CD4-positive, alpha-beta memory T cell (primary cell): ENCODE measurements around the gene TBC1D2. TPM values are rescaled to one million over a fixed set of nuclear protein-coding genes. Genes with fewer than 3 reads are reported as not detected.
A peak's percentile ranks its signal among the peaks of the same experiment; 100 is the strongest.

Experiments
- CTCF ChIA-PET: fragments of 350-600 bp; sonication (Branson Sonifier 250); formaldehyde crosslinking; loops from one replicate; lab custom pipeline; 2021; ENCODE audit warnings: inconsistent platforms; ENCODE audit not compliant: partially characterized antibody; lab: Charles Lee
- POLR2A ChIA-PET: fragments of 350-600 bp; sonication (Branson Sonifier 250); formaldehyde crosslinking; loops from one replicate; lab custom pipeline; 2021; ENCODE audit not compliant: partially characterized antibody; lab: Charles Lee
- DNase-seq, 5 donors: peaks; one replicate each; pipeline versions ENCODE4 v3.0.0 to v3.0.0-alpha.2; 2020 to 2022; ENCODE audit warnings: mixed read lengths in 1 of 5
- H3K27ac ChIP-seq: one replicate; pipeline ENCODE4 v1.7.0; 2013; ENCODE audit warnings: low read depth, low read length
- H3K27me3 ChIP-seq: 2 replicates; pipeline ENCODE4 v1.7.0; 2013; ENCODE audit warnings: mild to moderate bottlenecking, low read length, moderate library complexity; ENCODE audit not compliant: insufficient read depth
- H3K36me3 ChIP-seq: 2 replicates; pipeline ENCODE4 v1.7.0; 2013; ENCODE audit warnings: mild to moderate bottlenecking, low read length, moderate library complexity; ENCODE audit not compliant: insufficient read depth
- H3K4me1 ChIP-seq: 2 replicates; pipeline ENCODE4 v1.7.0; 2013; ENCODE audit warnings: mild to moderate bottlenecking, low read length, moderate library complexity; ENCODE audit not compliant: insufficient read depth
- H3K4me3 ChIP-seq, 2 donors: one replicate each; pipeline ENCODE4 v1.7.0; 2013; ENCODE audit warnings: low read length in 2 of 2, mild to moderate bottlenecking in 1 of 2
- H3K9me3 ChIP-seq, 2 donors: one replicate each; pipeline ENCODE4 v1.7.0; 2013; ENCODE audit warnings: low read length in 2 of 2, control low read depth in 1 of 2; ENCODE audit not compliant: control insufficient read depth in 1 of 2
- H3K27ac Mint-ChIP-seq, 7 donors: one replicate each; pipeline ENCODE4 v1.8.0; 2020 to 2021; ENCODE audit warnings: mixed read lengths in 7 of 7, mild to moderate bottlenecking in 6 of 7, inconsistent platforms in 3 of 7, moderate library complexity in 3 of 7
- H3K27me3 Mint-ChIP-seq, 2 donors: one replicate each; pipeline ENCODE4 v1.8.0; 2020 to 2021; ENCODE audit warnings: mixed read lengths in 2 of 2
- H3K36me3 Mint-ChIP-seq, 2 donors: one replicate each; pipeline ENCODE4 v1.8.0; 2020 to 2021; ENCODE audit warnings: mixed read lengths in 2 of 2, inconsistent platforms in 1 of 2, mild to moderate bottlenecking in 1 of 2
- H3K4me1 Mint-ChIP-seq, 4 donors: one replicate each; pipeline ENCODE4 v1.8.0; 2020 to 2021; ENCODE audit warnings: mixed read lengths in 4 of 4, mild to moderate bottlenecking in 1 of 4
- H3K4me3 Mint-ChIP-seq, 8 donors: one replicate each; pipeline ENCODE4 v1.8.0; 2020 to 2021; ENCODE audit warnings: mixed read lengths in 8 of 8, mild to moderate bottlenecking in 7 of 8, moderate library complexity in 6 of 8, inconsistent platforms in 3 of 8
- H3K9me3 Mint-ChIP-seq, 8 donors: one replicate each; pipeline ENCODE4 v1.8.0; 2020 to 2021; ENCODE audit warnings: mixed read lengths in 8 of 8, mild to moderate bottlenecking in 5 of 8, inconsistent platforms in 3 of 8, moderate library complexity in 1 of 8
- intact Hi-C: fragments of 100-400 bp; cut with micrococcal nuclease; formaldehyde crosslinking; loops from one replicate; pipeline ENCODE4 v1.15.1; 2023
- polyA plus RNA-seq, 2 donors: library from polyadenylated mRNA; unstranded; fragments of 300-500 nt; fragmentation: Illumina TruSeq; gene quantifications; one replicate each; pipeline ENCODE4 v1.2.3, GENCODE V29; 2021
- total RNA-seq, 2 experiments: library from RNA; stranded (reverse); gene quantifications; one replicate each; pipeline ENCODE4 v1.2.3, GENCODE V29; 2021

The TBC1D2 gene
- total and polyA plus RNA-seq, 4 experiments from 2014 or later = 2.1 to 11.4 (median 11.1) TPM

DNA sequence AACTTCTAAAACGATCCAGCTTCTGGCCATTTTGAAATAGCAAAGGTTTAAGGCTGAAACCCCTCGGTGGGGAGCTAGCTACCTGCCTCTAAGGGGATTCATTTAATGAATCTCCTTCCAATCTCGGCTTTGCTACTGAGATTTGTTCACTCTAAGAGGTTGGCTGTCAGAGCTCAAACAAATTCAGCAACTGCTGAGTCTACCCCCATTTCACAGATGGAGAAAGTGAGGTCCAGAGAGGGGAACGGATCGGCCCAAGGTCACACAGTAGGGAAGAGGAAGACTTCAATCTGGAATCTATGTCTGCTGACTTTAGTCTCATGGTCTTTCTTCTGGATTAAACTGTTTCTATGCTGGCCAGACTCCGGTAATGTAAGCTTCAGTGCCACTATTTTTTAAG lies 66.0 kb downstream of the TBC1D2 start:
- H3K4me1 ChIP-seq = peaks cover 51% of the 10 kb centered on the region
- intact Hi-C loops = no loop called here
- H3K4me1 Mint-ChIP-seq = peaks cover 24 to 68% (median 51%) of the 10 kb centered on the region in 4 donors
- no peaks in the 10 kb centered on the region for H3K9me3 Mint-ChIP-seq
- no peak for DNase-seq
- H3K27ac Mint-ChIP-seq = peak overlapping the region; percentile 29 to 81 (median 58)
- no peak overlapping the region for H3K27ac ChIP-seq
- no peaks in the 10 kb centered on the region for H3K27me3 Mint-ChIP-seq
- CTCF ChIA-PET = interaction anchor here (0.8 to 2.4 kb wide), 3 partner anchors 16 to 132 kb away, joined by 3 to 8 read pairs (median 6); partner anchors contain the start of gene TRIM14
- POLR2A ChIA-PET = interaction anchor here (2.4 kb wide), 1 partner anchor 66 kb away, joined by 8 read pairs; the partner anchor contains the start of gene TBC1D2
- no peaks in the 10 kb centered on the region for H3K9me3 ChIP-seq
- peaks cover 0 to 8% of the 10 kb centered on the region in 2 donors for H3K36me3 Mint-ChIP-seq
- peak overlapping the region in 3 of 8 donors; percentile 49 to 64 (median 56) for H3K4me3 Mint-ChIP-seq
- H3K27me3 ChIP-seq = no peaks in the 10 kb centered on the region
- H3K36me3 ChIP-seq = no peaks in the 10 kb centered on the region
- H3K4me3 ChIP-seq = no peak overlapping the region

DNA sequence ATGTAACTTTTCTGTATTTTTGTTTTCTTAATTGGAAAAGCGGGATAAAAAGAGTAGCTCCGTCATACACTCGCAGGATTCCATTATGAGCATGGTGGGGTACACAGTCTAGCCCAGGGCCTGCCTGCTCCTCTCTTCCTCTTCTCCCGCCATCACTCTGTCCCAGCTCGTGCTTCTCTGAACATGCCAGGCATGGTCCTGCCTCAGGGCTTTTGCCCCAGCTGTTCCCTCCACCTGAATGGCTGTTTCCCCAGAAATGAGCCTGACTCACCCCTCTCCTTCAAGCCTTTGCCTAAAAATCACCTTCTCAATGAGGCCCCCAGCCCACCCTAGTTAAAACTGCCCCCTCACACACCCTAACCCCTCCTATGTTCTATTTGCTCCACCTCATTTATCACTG lies 67.5 kb downstream of the TBC1D2 start:
- Histone ChIP-seq H3K36me3 (no peaks in the 10 kb centered on the region), H3K27me3 (no peaks in the 10 kb centered on the region), H3K4me1 (peaks cover 42% of the 10 kb centered on the region), H3K27ac (no peak overlapping the region), H3K9me3 (no peaks in the 10 kb centered on the region), H3K4me3 (no peak overlapping the region)
- Mint-ChIP-seq H3K9me3 (no peaks in the 10 kb centered on the region), H3K27ac (peak overlapping the region in 1 of 7 donors; percentile 63), H3K27me3 (no peaks in the 10 kb centered on the region), H3K36me3 (peaks cover 0 to 4% of the 10 kb centered on the region in 2 donors), H3K4me3 (peak overlapping the region in 1 of 8 donors; percentile 41), H3K4me1 (peaks cover 22 to 65% (median 45%) of the 10 kb centered on the region in 4 donors)
- intact Hi-C loops = no loop called here
- no peak for DNase-seq
- ChIA-PET POLR2A (interaction anchor here (0.8 to 2.4 kb wide), 2 partner anchors 18 to 68 kb away, joined by 3 to 8 read pairs; partner anchors contain the start of gene TBC1D2), CTCF (interaction anchor here (0.8 to 2.4 kb wide), 4 partner anchors 16 to 76 kb away, joined by 3 to 8 read pairs (median 4); partner anchors contain the start of gene TRIM14)

DNA sequence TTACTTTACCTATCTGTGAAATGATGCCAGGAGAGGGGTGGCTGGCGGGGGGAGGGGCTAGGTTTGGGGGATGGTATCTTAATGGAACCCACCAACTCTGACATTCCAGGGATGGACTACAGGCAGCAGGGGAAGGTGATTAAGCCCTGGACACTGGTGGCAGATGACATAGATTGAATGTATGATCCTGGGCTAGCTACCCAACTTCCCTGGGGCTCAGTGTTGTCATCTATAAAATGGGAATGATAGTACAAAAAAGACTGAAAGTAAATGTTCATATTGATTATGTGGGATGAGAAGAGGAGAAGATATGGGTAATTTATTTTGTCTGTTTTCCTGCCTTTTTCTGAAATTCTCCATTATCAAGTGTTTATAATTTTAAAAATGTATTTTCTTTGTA lies 69.2 kb downstream of the TBC1D2 start:
- Mint-ChIP-seq H3K4me1 (peaks cover 27 to 74% (median 51%) of the 10 kb centered on the region in 4 donors), H3K36me3 (peaks cover 4 to 7% of the 10 kb centered on the region in 2 donors), H3K27me3 (no peaks in the 10 kb centered on the region), H3K27ac (no peak overlapping the region), H3K4me3 (no peak overlapping the region), H3K9me3 (no peaks in the 10 kb centered on the region)
- Histone ChIP-seq H3K4me1 (peaks cover 35% of the 10 kb centered on the region), H3K36me3 (no peaks in the 10 kb centered on the region), H3K27ac (no peak overlapping the region), H3K27me3 (no peaks in the 10 kb centered on the region), H3K9me3 (no peaks in the 10 kb centered on the region), H3K4me3 (no peak overlapping the region)
- no peak for DNase-seq
- intact Hi-C loops = no loop called here
- POLR2A ChIA-PET = no interaction called here
- CTCF ChIA-PET = interaction anchor here (1.4 kb wide), 1 partner anchor 19 kb away, joined by 3 read pairs; no protein-coding TSS in a partner anchor

DNA sequence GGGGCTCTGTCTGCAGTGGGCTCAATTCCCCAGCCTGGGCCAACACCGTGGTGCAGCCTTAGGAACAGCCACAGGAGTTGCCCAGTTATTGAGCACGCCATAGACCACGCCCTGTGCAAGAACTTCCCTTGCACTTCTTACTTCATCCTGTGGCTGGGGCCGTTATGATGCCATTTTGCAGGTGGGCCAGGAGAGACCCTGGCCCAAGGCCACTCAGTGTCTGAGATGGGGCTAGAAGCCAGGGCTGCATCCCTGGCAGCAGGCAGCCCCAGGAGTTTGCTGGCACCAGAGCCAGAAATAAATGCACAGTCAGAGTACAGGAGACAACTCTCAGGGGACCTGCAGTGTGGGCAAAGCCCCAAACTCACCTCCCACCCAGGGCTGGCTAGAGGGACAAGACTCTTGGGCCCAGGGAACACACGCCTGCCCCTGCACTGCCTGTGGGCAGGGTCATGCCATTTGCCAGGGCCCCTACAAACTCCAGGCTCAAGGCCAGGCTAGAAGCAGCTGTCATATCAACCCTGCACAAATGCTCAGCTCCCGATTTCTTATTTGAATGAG lies 69.8 kb downstream of the TBC1D2 start:
- DNase-seq = no peak
- H3K36me3 Mint-ChIP-seq = peaks cover 4 to 7% of the 10 kb centered on the region in 2 donors
- POLR2A ChIA-PET = no interaction called here
- no peaks in the 10 kb centered on the region for H3K36me3 ChIP-seq
- H3K27ac ChIP-seq = no peak overlapping the region
- peak overlapping the region in 1 of 8 donors; percentile 25 for H3K4me3 Mint-ChIP-seq
- CTCF ChIA-PET = interaction anchor here (1.2 kb wide), 1 partner anchor 11 kb away, joined by 3 read pairs; no protein-coding TSS in a partner anchor
- H3K27me3 ChIP-seq = no peaks in the 10 kb centered on the region
- peaks cover 33% of the 10 kb centered on the region for H3K4me1 ChIP-seq
- no peaks in the 10 kb centered on the region for H3K27me3 Mint-ChIP-seq
- no peaks in the 10 kb centered on the region for H3K9me3 ChIP-seq
- H3K4me3 ChIP-seq = no peak overlapping the region
- peaks cover 27 to 74% (median 50%) of the 10 kb centered on the region in 4 donors for H3K4me1 Mint-ChIP-seq
- no peaks in the 10 kb centered on the region for H3K9me3 Mint-ChIP-seq
- intact Hi-C loops = no loop called here
- H3K27ac Mint-ChIP-seq = peak overlapping the region in 1 of 7 donors; percentile 25

DNA sequence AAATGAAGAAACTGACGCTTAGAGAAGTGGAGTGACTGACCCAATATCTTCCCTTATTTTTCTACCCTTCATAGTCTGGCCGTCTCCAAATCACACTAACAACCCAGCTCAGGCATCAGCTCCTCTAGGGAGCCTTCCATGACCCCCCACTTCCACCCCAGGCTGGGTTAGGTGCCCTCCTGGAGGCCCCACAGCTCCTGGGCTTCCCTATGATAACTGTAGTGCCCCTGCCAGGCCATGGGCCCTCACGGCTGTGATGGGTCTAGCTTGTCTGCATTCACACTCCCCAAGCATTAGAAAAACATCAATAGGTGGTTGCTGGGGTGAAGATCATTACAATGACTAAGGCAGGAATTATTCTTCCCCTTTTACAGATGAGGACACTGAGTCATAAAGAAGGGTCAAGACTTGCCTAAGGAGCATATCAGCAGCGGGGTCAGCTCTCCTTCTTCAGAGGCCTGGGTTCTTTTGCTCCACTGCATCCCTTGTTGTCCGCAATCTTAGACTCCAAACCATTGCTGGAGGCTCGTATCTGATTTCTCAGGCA lies 70.4 kb downstream of the TBC1D2 start:
- intact Hi-C loops = no loop called here
- no peaks in the 10 kb centered on the region for H3K36me3 ChIP-seq
- no peaks in the 10 kb centered on the region for H3K9me3 ChIP-seq
- CTCF ChIA-PET = interaction anchor here (1.0 to 1.2 kb wide), 2 partner anchors 10 to 20 kb away, joined by 3 to 4 read pairs; no protein-coding TSS in a partner anchor
- Mint-ChIP-seq H3K9me3 (no peaks in the 10 kb centered on the region), H3K4me3 (no peak overlapping the region), H3K27me3 (no peaks in the 10 kb centered on the region), H3K4me1 (peaks cover 32 to 74% (median 50%) of the 10 kb centered on the region in 4 donors), H3K36me3 (peaks cover 4 to 7% of the 10 kb centered on the region in 2 donors), H3K27ac (peak overlapping the region in 3 of 7 donors; percentile 24 to 53 (median 25))
- POLR2A ChIA-PET = no interaction called here
- no peak overlapping the region for H3K27ac ChIP-seq
- no peaks in the 10 kb centered on the region for H3K27me3 ChIP-seq
- peaks cover 32% of the 10 kb centered on the region for H3K4me1 ChIP-seq
- DNase-seq = no peak
- no peak overlapping the region for H3K4me3 ChIP-seq

DNA sequence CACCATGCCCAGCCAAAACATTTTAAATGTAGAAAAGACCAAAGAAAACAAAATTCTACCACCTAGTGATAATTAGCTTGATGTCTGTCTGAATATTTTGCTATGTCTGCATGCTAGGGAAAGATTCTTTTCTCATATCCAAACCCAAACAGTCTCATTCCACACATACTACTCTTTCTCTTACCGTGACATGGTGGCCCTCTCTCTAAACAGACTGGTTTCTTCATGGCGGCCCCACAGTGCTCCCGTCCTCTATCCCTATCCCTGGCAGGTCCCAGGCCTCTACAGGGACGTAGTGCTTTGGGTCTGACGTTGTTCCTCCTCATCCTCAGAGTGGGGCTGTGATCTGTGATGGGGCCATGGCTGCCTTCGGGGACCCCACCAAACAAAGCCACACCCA lies 71.1 kb downstream of the TBC1D2 start:
- intact Hi-C loops = no loop called here
- Mint-ChIP-seq H3K27me3 (no peaks in the 10 kb centered on the region), H3K4me1 (peaks cover 33 to 74% (median 49%) of the 10 kb centered on the region in 4 donors), H3K4me3 (no peak overlapping the region), H3K9me3 (no peaks in the 10 kb centered on the region), H3K27ac (peak overlapping the region in 2 of 7 donors; percentile 30 to 47), H3K36me3 (peaks cover 4 to 7% of the 10 kb centered on the region in 2 donors)
- no peak for DNase-seq
- no peaks in the 10 kb centered on the region for H3K9me3 ChIP-seq
- ChIA-PET POLR2A (no interaction called here), CTCF (interaction anchor here (1.0 kb wide), 1 partner anchor 21 kb away, joined by 4 read pairs; no protein-coding TSS in a partner anchor)
- H3K4me3 ChIP-seq = no peak overlapping the region
- H3K4me1 ChIP-seq = peaks cover 29% of the 10 kb centered on the region
- H3K36me3 ChIP-seq = no peaks in the 10 kb centered on the region
- H3K27me3 ChIP-seq = no peaks in the 10 kb centered on the region
- H3K27ac ChIP-seq = no peak overlapping the region
